Right cardiac atrium (tissue), 5 donors: ENCODE results near the gene MYORG. TPM values are rescaled to one million over a fixed set of nuclear protein-coding genes. Genes with fewer than 3 reads are reported as not detected.
"Not testable (repeated sequence)": the region's sequence is repeated elsewhere in the genome, so short reads cannot be mapped to it uniquely, and the experiment has no call there.

Experiments
- ATAC-seq, 2 donors: fragments of 200-7000 bp; cut with Tn5 transposase; one replicate each; pipeline versions ENCODE4 v1.8.0 to v1.9.1; 2020; ENCODE audit warnings: moderate library complexity in 2 of 2, mild to moderate bottlenecking in 1 of 2
- DNase-seq, 3 donors: peaks; one replicate each; pipeline ENCODE4 v3.0.0-alpha.2; 2020
- H3K27ac ChIP-seq: one replicate; pipeline ENCODE4 v1.5.1; 2013; ENCODE audit warnings: mild to moderate bottlenecking, low read length, control low read depth, moderate library complexity
- H3K27me3 ChIP-seq: one replicate; pipeline ENCODE4 v1.6.1; 2013; ENCODE audit not compliant: control insufficient read depth, insufficient read depth
- H3K4me1 ChIP-seq: one replicate; pipeline ENCODE4 v1.6.1; 2013; ENCODE audit warnings: low read length; ENCODE audit not compliant: control insufficient read depth, insufficient read depth
- H3K4me3 ChIP-seq: one replicate; pipeline ENCODE4 v1.5.1; 2013; ENCODE audit warnings: low read length, control low read depth
- H3K9me3 ChIP-seq: one replicate; pipeline ENCODE4 v1.6.1; 2013; ENCODE audit warnings: low read length; ENCODE audit not compliant: control insufficient read depth
- WGBS: extraction: QIAGEN DNeasy Blood & Tissue Kit; methylation state at CpG from one replicate; pipeline ENCODE4 v1.1.7; 2013; 5-methylcytosine and 5-hydroxymethylcytosine counted together
- intact Hi-C, 4 donors: fragments of 100-400 bp; cut with DNase I; formaldehyde crosslinking; loops; one replicate each; pipeline versions ENCODE4 v1.11.0 to v1.14.0; 2022 to 2023
- polyA plus RNA-seq: library from polyadenylated mRNA; stranded (reverse); fragments of 200-250 nt; gene quantifications from one replicate; pipeline ENCODE4 v1.2.3, GENCODE V29; 2013
- total RNA-seq, 4 donors: library from RNA; stranded (reverse); fragmentation: NEBNext Ultra II Directional; extraction: Animal tissue kit (Norgen Biotek cat#: 25700); gene quantifications; one replicate each; pipeline ENCODE4 v1.2.1, GENCODE V29; 2021
- donor health status: healthy with polysubstance abuse.
- donor health status: DM: no; HTN: yes; CAD: no.
- donor health status: DM: no; HTN: no; CAD: no.
- donor health status: DM: no; HTN: yes; CAD: no; lungs with severe emphysema.
- donor health status: DM: yes; HTN: yes; CAD: no.

MYORG gene
- total and polyA plus RNA-seq, 5 donors, result 1.9 to 5.2 (median 4.8) TPM

DNA sequence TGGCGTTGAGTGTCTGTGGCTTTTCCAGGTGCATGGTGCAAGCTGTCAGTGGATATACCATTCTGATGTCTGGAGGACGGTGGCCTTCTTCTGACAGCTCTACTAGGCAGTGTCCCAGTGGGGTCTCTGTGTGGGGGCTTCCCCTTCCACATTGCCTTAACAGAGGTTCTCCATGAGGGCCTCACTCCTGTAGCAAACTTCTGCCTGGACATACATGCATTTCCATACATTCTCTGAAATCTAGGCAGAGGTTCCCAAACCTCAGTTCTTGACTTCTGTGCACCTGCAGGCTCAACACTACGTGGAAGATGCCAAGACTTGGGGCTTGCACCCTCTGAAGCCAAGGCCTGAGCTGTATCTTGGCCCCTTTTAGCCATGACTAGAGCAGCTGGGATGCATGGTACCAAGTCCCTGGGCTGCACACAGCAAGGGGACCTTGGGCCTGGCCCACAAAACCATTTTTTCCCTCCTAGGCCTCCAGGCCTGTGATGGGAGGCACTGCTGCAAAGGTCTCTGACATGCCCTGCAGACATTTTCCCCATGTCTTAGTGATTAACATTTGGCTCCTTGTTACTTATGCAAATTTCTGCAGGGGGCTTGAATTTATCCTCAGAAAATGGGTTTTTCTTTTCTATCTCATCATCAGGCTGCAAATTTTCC lies 8.8 kb downstream of the MYORG start:
- not testable (repeated sequence) for H3K4me1 ChIP-seq, DNase-seq, H3K4me3 ChIP-seq, H3K27ac ChIP-seq, H3K9me3 ChIP-seq, H3K27me3 ChIP-seq, ATAC-seq
- 97% methylated on average over 3 of the region's 3 CpGs for WGBS
- intact Hi-C loops, result loop anchor here in 1 of 4 donors (10.0 kb wide), 1 partner anchor 57 kb away; no protein-coding TSS in a partner anchor

- H3K27me3 ChIP-seq, result no peaks in the 10 kb centered on the region
- intact Hi-C loops, result loop anchor here in 1 of 4 donors (10.0 kb wide), 1 partner anchor 58 kb away; no protein-coding TSS in a partner anchor
- no peaks in the 10 kb centered on the region for H3K9me3 ChIP-seq
- WGBS, result 92% methylated on average over 2 of the region's 2 CpGs
- no peak for DNase-seq
- ATAC-seq, result no peak
- H3K27ac ChIP-seq, result no peak overlapping the region
- H3K4me3 ChIP-seq, result no peak overlapping the region
- H3K4me1 ChIP-seq, result peaks cover 5% of the 10 kb centered on the region
These were observed 10.3 kb downstream of the MYORG start for GRCh38 chr9:34366365-34366764.

- DNase-seq (no peak), ATAC-seq (no peak)
- intact Hi-C loops, result loop anchor here in 1 of 4 donors (10.0 kb wide), 1 partner anchor 60 kb away; no protein-coding TSS in a partner anchor
- 73% methylated on average over 2 of the region's 2 CpGs for WGBS
- Histone ChIP-seq H3K9me3 (no peaks in the 10 kb centered on the region), H3K27ac (no peak overlapping the region), H3K4me3 (no peak overlapping the region), H3K4me1 (peaks cover 5% of the 10 kb centered on the region), H3K27me3 (no peaks in the 10 kb centered on the region)
These were observed 11.4 kb downstream of the MYORG start for GRCh38 chr9:34365282-34365681.

DNA sequence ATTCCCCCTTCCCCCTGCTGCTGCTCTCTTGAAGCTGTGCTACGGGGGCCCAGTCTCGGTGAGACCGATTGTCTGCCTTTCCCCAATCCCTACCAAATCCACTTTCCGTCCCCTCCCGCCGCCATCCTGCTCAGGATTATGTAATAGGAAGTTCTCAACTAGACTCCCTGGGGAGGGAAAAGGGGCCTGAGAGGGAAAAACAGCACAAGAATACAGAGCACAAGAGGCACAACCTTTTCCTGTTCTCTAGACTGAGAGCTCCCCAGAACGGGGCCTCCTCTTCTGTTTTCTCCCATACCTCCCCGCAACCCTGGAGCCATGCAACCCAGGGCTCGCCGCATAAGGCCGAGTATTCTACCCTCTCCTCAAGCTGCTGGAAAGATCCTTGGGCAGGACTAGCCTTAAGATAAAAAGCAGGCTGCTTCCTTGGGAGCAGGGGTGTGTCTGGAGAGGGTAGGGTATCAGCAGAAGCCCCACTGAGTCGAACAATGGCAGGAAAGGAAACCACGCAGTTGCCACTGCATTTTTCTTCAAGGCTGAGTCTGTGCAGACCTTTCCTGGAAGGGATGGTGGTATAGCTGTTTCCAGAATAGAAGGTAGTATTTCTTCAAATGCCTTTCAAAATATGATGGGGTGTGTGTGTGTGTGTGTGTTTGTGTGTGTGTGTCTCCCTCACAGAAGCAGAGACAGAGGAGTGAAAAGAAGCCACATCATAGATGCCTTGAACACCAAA lies 12.9 kb downstream of the MYORG start:
- Histone ChIP-seq H3K4me3 (peak overlapping the region; percentile 1), H3K4me1 (peaks cover 5% of the 10 kb centered on the region), H3K27ac (peak overlapping the region; percentile 87), H3K27me3 (no peaks in the 10 kb centered on the region), H3K9me3 (no peaks in the 10 kb centered on the region)
- 39% methylated on average over 13 of the region's 13 CpGs for WGBS
- peak; percentile 81 to 94 for ATAC-seq
- intact Hi-C loops, result loop anchor here in 1 of 4 donors (10.0 kb wide), 1 partner anchor 61 kb away; no protein-coding TSS in a partner anchor
- peak; percentile 43 to 81 (median 69) for DNase-seq

DNA sequence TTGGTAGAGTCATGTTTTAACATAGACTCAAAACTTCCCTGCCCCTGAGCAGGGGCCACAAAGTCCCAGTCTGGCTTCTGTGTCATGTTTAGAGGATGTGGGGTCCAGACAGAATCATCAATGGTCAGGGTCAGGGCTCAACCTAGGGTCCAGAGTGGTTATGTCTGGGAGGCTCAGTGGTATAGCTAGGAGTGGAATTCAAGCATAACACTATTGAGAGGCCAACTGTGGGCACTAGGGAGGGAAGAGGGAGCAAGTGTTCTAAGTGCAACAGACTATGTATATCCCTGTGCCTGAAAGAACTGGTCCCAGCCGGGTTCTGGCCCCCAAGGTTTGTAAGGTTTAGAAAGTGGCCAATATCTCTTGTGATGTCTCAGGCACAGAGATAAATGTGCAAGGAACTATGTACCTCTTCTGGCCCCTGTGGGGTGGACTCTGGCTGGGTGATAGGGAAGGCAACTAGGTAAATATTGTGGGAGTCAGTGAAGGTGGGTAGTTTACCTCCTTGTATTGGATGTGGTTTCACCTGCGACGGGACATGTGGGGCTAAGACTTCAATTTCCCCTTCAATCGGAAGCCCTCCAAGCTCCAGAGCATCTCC lies 14.0 kb downstream of the MYORG start:
- Histone ChIP-seq H3K27ac (peak overlapping the region; percentile 87), H3K4me3 (no peak overlapping the region), H3K9me3 (no peaks in the 10 kb centered on the region), H3K4me1 (peaks cover 5% of the 10 kb centered on the region), H3K27me3 (no peaks in the 10 kb centered on the region)
- DNase-seq (no peak), ATAC-seq (no peak)
- intact Hi-C loops, result loop anchor here in 1 of 4 donors (10.0 kb wide), 1 partner anchor 62 kb away; no protein-coding TSS in a partner anchor
- 94% methylated on average over 4 of the region's 4 CpGs for WGBS

- DNase-seq, H3K27ac ChIP-seq, H3K27me3 ChIP-seq, ATAC-seq, intact Hi-C loops, H3K9me3 ChIP-seq, H3K4me1 ChIP-seq, H3K4me3 ChIP-seq: not testable (repeated sequence)
- WGBS, result 90% methylated on average over 1 of the region's 1 CpG
These were observed 23.7 kb downstream of the MYORG start for GRCh38 chr9:34352957-34353356.

- H3K4me1 ChIP-seq, H3K27ac ChIP-seq, H3K4me3 ChIP-seq, H3K9me3 ChIP-seq, H3K27me3 ChIP-seq, DNase-seq, intact Hi-C loops: not testable (repeated sequence)
- peak in 1 of 2 donors; percentile 19 for ATAC-seq
- 85% methylated on average over 7 of the region's 7 CpGs for WGBS
These were observed 24.5 kb downstream of the MYORG start for GRCh38 chr9:34352122-34352652.

DNA sequence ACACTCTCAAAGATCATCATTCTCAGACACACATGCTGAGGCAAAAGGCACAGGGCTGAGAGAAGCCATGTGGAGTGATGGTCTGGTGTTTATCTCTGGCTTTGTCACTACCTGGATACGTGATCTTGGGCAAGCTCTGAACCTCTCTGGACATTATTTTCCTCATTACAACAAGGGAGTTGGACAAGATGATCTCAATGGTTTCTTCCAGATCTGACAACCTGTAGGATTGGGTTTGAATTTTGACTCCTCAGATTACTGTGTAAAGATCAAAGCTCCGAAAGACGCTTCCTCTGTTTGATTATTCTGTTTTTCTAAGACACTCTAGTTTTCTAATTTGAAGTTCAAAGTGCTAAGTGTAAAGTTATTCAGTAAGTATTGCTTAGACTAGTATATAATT lies 27.4 kb downstream of the MYORG start:
- 96% methylated on average over 3 of the region's 3 CpGs for WGBS
- intact Hi-C loops, result no loop called here
- H3K4me1 ChIP-seq, result peaks cover 2% of the 10 kb centered on the region
- H3K4me3 ChIP-seq, result no peak overlapping the region
- H3K9me3 ChIP-seq, result no peaks in the 10 kb centered on the region
- H3K27me3 ChIP-seq, result no peaks in the 10 kb centered on the region
- H3K27ac ChIP-seq, result no peak overlapping the region
- DNase-seq (no peak), ATAC-seq (no peak)

GRCh38 chr9:34347800-34348158 lies 28.9 kb downstream of the MYORG start:
- Histone ChIP-seq H3K4me1 (peaks cover 2% of the 10 kb centered on the region), H3K9me3 (no peaks in the 10 kb centered on the region), H3K27ac (no peak overlapping the region), H3K4me3 (no peak overlapping the region), H3K27me3 (no peaks in the 10 kb centered on the region)
- intact Hi-C loops, result no loop called here
- no peak for DNase-seq
- no peak for ATAC-seq

GRCh38 chr9:34346873-34347799 lies 29.6 kb downstream of the MYORG start:
- Histone ChIP-seq H3K27me3 (no peaks in the 10 kb centered on the region), H3K4me1 (peaks cover 2% of the 10 kb centered on the region), H3K27ac (no peak overlapping the region), H3K9me3 (no peaks in the 10 kb centered on the region), H3K4me3 (no peak overlapping the region)
- intact Hi-C loops, result no loop called here
- ATAC-seq, result no peak
- 80% methylated on average over 15 of the region's 15 CpGs for WGBS
- DNase-seq, result peak in 2 of 3 donors; percentile 27 to 46
